Measurements from ENCODE around the gene ST7.
"Not testable (repeated sequence)": the region's sequence is repeated elsewhere in the genome, so short reads cannot be mapped to it uniquely, and the experiment has no call there.

Gene ST7

DNA sequence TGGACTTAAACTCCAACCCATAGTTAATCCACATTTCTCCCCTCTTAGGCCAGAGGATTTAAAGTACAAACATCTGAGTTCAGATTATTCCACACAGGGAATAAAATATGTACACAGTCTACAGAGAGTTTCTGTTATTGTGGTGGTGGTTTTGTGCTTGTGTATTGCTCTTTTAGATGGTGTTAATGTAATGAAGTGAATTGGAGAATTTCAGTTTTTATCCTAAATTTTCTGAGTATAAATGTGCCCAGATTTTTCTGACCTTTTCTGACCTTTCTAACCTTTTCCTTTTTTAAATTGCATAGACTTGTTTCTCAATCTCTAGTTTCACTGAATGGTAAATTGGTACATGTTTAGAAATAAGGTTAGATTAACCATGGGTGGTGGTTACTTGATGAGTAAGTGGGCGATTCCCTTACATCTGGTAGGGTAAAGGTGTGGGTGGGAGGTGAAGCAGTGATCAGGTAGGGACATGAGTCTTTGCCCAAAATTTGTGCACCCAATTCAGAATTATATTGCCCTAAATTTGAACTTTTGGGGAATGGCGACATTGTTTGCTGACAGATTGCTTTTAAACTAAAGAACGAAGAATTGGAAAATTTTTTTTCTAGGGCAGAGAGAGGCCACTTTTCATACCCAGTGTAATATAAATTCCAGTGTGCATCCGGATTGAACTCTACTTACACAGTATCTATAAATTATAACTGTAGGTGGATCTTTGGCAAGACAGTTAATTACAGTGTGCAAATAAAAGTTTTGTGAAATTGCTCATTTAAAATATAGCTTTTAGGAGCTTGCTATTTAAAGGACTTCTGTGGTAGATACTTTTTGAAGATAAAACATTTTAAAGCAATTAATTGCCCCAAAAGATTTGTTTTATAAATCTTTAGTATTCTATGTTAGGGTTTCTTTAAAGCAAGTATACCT lies 62.2 kb downstream of the ST7 start:
- Mint-ChIP-seq H3K4me1 (ENCODE audit: low read depth) (peaks cover 54% of the 10 kb centered on the region), H3K27ac (peak overlapping the region; percentile 31), H3K27me3 (peaks cover 3% of the 10 kb centered on the region), H3K4me3 (no peak overlapping the region), H3K9me3 (no peaks in the 10 kb centered on the region), H3K36me3 (ENCODE audit: low read depth) (no peaks in the 10 kb centered on the region)
- DNase-seq, result no peak

DNA sequence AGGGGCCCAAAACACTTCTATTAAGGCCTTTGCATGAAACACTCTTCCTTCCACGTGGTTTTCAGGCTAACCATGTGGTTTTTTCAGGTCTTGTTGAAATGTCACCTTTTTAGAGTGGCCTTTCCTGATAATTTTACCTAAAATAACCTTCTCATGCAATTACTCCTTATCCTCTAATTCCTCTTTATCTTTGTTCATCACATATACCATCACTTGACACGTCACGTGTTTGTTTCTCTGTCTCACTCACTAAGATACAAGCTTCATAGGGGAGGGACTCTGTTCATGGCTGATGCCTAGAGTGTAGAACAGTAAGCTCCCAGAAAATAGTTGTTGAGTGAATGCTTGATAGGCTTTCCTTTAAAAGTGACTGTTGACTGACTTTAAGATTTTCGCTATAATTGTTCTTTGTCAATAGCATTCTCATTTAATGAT lies 63.7 kb downstream of the ST7 start:
- H3K27me3 Mint-ChIP-seq, result peaks cover 3% of the 10 kb centered on the region
- no peak for DNase-seq
- H3K4me1 Mint-ChIP-seq (ENCODE audit: low read depth), result peaks cover 39% of the 10 kb centered on the region
- no peaks in the 10 kb centered on the region for H3K36me3 Mint-ChIP-seq (ENCODE audit: low read depth)
- no peaks in the 10 kb centered on the region for H3K9me3 Mint-ChIP-seq
- no peak overlapping the region for H3K4me3 Mint-ChIP-seq
- H3K27ac Mint-ChIP-seq, result no peak overlapping the region

DNA sequence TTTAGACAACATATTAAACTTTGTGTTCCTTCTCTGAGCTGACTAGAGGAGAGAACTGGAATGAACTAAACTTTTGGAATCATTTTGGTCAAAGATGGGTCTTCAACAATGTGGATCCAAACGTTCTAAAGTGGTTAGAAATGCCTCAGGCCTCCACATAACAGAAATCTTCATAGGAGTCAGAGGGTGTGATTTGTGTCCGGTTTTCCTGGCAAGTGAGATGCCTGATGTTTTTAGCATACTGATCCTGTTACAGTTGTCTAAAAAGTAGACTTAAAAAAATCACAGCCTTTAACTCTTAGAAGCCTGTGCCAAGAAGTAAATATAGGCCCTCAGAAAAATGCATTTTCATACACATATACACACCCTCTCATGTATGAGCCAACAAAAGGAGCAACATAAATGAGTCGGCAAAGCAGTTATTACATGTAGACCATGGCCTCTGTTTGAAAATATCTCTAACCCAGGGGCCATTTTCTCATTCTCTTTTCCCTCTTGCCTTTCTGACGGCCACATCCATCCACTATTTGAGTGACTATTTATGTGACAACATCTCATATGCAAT lies 64.5 kb downstream of the ST7 start:
- no peak overlapping the region for H3K4me3 Mint-ChIP-seq
- H3K4me1 Mint-ChIP-seq (ENCODE audit: low read depth), result peaks cover 36% of the 10 kb centered on the region
- no peaks in the 10 kb centered on the region for H3K9me3 Mint-ChIP-seq
- H3K27me3 Mint-ChIP-seq, result peaks cover 5% of the 10 kb centered on the region
- no peak for DNase-seq
- H3K27ac Mint-ChIP-seq, result no peak overlapping the region
- H3K36me3 Mint-ChIP-seq (ENCODE audit: low read depth), result no peaks in the 10 kb centered on the region

DNA sequence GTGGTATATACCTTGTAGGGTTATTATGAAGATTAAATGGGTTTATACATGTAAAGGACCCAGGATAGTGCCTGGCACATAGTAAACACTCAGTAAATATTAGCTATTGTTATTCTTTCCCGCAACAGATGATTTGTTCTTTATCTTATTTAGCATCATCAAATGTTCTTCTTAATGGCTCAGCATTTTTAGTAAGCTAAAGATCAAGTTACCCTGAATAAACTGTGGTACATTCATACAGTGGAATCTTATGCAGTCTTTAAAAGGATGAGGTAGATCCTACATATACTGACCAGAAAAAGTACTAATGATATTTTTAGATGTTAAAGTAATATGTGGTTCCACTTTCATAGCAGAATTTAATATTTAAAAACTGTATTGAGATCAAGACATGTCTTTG lies 65.4 kb downstream of the ST7 start:
- Mint-ChIP-seq H3K9me3 (no peaks in the 10 kb centered on the region), H3K36me3 (ENCODE audit: low read depth) (no peaks in the 10 kb centered on the region), H3K4me3 (no peak overlapping the region), H3K27me3 (peaks cover 7% of the 10 kb centered on the region), H3K27ac (no peak overlapping the region), H3K4me1 (ENCODE audit: low read depth) (peaks cover 44% of the 10 kb centered on the region)
- no peak for DNase-seq

DNA sequence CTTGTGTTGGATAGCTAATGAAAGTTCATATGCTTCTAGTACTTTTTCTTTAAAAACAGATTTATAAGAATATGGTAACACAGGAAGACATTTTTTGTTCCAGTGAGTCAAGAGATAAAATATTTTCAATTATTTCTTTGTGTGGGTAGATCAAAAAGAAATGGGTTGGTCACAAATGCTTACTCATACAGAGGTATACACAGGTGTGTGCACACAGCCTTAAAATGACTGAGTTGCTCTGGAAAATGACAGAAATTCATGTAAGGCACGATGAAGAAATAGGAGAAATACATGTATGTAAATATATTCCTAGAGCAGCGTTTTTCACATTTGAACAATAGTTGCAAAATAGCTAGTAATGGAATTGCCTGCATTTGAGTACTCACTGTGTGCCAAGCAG lies 66.0 kb downstream of the ST7 start:
- peaks cover 42% of the 10 kb centered on the region for H3K4me1 Mint-ChIP-seq (ENCODE audit: low read depth)
- H3K9me3 Mint-ChIP-seq, result no peaks in the 10 kb centered on the region
- H3K36me3 Mint-ChIP-seq (ENCODE audit: low read depth), result no peaks in the 10 kb centered on the region
- no peak overlapping the region for H3K4me3 Mint-ChIP-seq
- H3K27me3 Mint-ChIP-seq, result peaks cover 4% of the 10 kb centered on the region
- H3K27ac Mint-ChIP-seq, result no peak overlapping the region
- DNase-seq, result no peak

DNA sequence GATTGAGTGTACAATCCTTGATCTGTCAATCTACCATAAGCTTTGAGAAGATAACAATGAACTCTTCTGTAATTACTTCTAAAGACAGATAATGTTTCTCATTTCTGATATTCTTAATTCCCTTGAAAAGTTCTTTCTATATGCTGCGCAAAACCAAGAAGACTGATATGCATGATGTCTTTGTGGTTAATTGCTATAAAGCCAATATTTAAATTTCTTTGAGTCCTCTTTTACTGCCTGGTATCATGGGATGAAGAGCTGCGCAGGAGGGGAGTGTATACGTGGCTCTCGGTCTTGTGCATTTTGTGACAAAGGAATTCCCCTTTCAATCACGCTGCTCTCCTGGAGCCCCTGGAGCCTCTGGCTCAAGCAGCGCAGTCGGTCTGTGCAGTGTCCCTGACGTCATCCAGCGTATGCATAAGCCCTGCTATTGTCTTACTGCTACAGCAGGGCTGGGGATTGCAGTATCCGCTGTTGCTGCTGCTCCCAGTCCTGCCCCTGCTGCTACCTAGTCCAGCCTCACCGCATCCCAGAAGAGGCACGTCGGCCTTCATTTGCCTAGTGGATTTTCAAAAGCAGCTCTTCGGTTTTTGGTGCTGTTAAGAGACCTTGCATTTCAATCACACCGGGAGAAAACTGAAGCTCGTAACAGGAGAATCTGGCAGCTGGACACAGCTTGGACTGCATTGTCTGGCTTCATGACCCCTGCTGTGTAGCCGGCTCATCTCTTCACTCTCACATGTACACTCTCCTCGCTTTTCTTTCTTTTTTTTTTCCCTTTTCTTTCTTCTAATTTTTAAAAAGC lies 66.7 kb downstream of the ST7 start:
- Mint-ChIP-seq H3K4me3 (no peak overlapping the region), H3K4me1 (ENCODE audit: low read depth) (peaks cover 44% of the 10 kb centered on the region), H3K27ac (no peak overlapping the region), H3K36me3 (ENCODE audit: low read depth) (no peaks in the 10 kb centered on the region), H3K9me3 (no peaks in the 10 kb centered on the region), H3K27me3 (peaks cover 4% of the 10 kb centered on the region)
- DNase-seq, result no peak

DNA sequence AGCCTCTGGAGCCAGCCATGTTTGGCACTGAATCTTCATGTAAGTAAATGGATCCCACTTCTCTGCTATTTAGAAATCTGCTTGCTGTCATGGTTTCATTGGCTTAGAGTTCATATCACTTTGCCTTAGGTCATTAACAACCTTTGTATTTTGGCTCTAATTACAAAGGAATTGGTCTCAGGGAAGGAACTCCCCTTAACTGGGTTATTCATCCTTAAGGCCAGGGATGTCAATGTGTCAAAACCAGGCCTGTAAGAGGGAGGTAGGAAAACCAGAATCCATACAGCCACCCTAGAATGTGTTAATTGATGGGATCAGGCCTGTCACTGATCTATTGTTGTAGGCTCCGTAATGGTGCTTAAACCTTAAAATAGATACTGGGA lies 67.3 kb downstream of the ST7 start:
- Mint-ChIP-seq H3K9me3 (no peaks in the 10 kb centered on the region), H3K36me3 (ENCODE audit: low read depth) (no peaks in the 10 kb centered on the region), H3K27ac (no peak overlapping the region), H3K27me3 (peaks cover 4% of the 10 kb centered on the region), H3K4me3 (no peak overlapping the region), H3K4me1 (ENCODE audit: low read depth) (peaks cover 43% of the 10 kb centered on the region)
- no peak for DNase-seq

DNA sequence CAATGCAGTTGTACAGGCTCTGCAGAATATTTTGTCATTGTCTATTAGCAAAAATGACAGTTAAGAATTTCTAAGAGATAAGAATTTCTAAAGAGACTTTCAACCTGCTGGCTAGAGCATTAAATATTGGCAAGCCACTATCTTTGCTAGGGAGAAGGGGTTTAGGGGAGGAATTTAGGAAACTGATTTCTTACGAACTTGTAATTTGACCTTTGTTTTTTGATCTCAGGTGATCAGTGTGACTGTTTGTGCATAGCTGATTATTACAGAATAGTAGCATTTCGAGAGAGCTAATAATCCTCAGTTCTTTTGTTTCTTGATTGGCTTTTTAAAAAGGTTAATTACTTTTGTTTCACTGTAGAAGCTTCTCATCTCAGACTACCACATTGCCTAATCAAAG lies 68.1 kb downstream of the ST7 start:
- H3K4me3 Mint-ChIP-seq, result no peak overlapping the region
- H3K4me1 Mint-ChIP-seq (ENCODE audit: low read depth), result peaks cover 37% of the 10 kb centered on the region
- H3K9me3 Mint-ChIP-seq, result no peaks in the 10 kb centered on the region
- H3K36me3 Mint-ChIP-seq (ENCODE audit: low read depth), result no peaks in the 10 kb centered on the region
- DNase-seq, result no peak
- H3K27me3 Mint-ChIP-seq, result peaks cover 4% of the 10 kb centered on the region
- H3K27ac Mint-ChIP-seq, result no peak overlapping the region

DNA sequence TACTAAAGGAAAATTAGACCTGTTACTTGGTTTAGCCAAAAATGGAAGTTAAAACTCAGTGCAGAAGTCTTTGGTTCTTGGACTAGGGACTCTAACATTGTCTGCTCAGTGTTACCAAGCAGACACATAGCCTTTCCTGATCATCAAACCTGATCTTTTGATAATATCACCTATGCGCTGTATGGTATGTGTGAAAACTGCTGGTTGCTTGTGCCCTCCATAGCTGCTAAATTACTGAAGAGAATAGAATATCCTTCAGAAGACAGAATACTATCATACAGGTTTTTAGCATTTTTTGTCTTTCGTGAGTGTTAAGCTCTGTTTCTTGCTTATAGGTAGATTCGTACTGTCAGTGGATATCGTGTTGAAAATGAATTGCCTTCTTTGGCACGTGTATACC lies 68.7 kb downstream of the ST7 start:
- no peak for DNase-seq
- no peak overlapping the region for H3K4me3 Mint-ChIP-seq
- H3K4me1 Mint-ChIP-seq (ENCODE audit: low read depth), result peaks cover 35% of the 10 kb centered on the region
- H3K36me3 Mint-ChIP-seq (ENCODE audit: low read depth), result no peaks in the 10 kb centered on the region
- H3K9me3 Mint-ChIP-seq, result no peaks in the 10 kb centered on the region
- peaks cover 4% of the 10 kb centered on the region for H3K27me3 Mint-ChIP-seq
- no peak overlapping the region for H3K27ac Mint-ChIP-seq

DNA sequence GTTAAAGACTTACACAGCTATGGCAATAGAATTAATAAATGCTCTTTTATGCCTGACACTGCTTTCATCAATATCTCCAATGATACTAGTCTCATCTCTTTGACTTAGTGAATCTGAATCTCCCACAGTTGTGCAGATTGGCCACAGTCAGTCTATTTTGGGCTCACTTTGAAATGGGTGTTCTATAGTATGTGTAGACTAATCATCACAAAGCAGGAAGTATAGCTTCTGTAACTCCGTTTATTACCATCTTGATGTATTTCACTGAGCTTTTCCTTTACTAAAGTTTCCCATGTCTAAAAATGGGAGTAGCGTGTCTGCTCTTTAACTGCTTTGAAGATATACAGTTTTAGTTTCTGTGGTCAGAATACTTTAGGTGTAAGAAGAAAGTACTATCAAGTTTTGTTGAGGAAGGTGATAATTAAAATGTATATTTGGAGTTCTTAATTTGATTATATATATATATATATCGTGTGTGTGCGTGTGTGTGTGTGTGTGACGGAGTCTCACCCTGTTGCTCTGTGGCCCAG lies 70.1 kb downstream of the ST7 start:
- DNase-seq, result no peak
- H3K9me3 Mint-ChIP-seq, result no peaks in the 10 kb centered on the region
- H3K27ac Mint-ChIP-seq, result no peak overlapping the region
- peaks cover 4% of the 10 kb centered on the region for H3K27me3 Mint-ChIP-seq
- no peak overlapping the region for H3K4me3 Mint-ChIP-seq
- H3K4me1 Mint-ChIP-seq (ENCODE audit: low read depth), result peaks cover 31% of the 10 kb centered on the region
- no peaks in the 10 kb centered on the region for H3K36me3 Mint-ChIP-seq (ENCODE audit: low read depth)

DNA sequence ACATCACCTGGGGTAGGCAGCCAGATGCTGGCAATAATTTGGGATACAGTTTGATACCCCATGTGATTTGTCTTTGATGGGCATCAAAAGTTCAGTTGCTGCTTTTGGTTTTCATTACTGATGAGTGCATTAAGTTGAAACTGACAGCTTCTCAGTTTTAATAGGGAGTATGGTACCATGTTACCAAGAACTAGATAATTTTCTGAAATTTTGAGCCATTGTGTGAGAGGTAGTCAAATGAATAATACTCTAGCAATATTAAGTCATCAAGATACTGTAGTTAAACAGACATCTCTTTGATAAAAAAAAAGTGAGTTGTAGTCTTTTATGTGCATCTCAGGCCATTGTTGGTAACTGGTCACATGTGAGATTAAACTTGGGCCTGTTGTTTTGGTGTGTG lies 71.5 kb downstream of the ST7 start:
- peaks cover 25% of the 10 kb centered on the region for H3K4me1 Mint-ChIP-seq (ENCODE audit: low read depth)
- H3K9me3 Mint-ChIP-seq, result no peaks in the 10 kb centered on the region
- no peaks in the 10 kb centered on the region for H3K36me3 Mint-ChIP-seq (ENCODE audit: low read depth)
- H3K27me3 Mint-ChIP-seq, result peaks cover 4% of the 10 kb centered on the region
- no peak overlapping the region for H3K4me3 Mint-ChIP-seq
- no peak for DNase-seq
- H3K27ac Mint-ChIP-seq, result no peak overlapping the region

DNA sequence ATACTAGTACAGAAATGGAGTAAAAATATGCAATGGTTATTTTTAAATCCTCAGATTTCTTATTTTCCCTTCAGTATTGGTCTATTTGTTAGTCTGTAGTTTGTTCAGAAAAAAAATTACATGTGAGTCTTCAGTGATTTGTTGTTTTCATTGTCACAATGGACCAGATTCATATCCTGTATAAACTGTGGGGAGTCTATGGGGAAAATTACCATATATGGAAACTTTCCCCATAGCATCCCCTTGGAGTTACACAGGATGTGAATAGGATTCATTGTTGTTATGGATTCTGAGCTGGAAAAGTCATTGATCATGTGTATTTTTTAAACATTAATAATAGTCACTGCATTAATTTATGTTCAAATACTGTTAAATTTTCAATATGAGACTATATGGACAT lies 72.6 kb downstream of the ST7 start:
- Mint-ChIP-seq H3K4me1 (ENCODE audit: low read depth) (peaks cover 25% of the 10 kb centered on the region), H3K36me3 (ENCODE audit: low read depth) (no peaks in the 10 kb centered on the region), H3K27me3 (peaks cover 4% of the 10 kb centered on the region), H3K9me3 (peaks cover 3% of the 10 kb centered on the region), H3K4me3 (no peak overlapping the region), H3K27ac (no peak overlapping the region)
- no peak for DNase-seq

DNA sequence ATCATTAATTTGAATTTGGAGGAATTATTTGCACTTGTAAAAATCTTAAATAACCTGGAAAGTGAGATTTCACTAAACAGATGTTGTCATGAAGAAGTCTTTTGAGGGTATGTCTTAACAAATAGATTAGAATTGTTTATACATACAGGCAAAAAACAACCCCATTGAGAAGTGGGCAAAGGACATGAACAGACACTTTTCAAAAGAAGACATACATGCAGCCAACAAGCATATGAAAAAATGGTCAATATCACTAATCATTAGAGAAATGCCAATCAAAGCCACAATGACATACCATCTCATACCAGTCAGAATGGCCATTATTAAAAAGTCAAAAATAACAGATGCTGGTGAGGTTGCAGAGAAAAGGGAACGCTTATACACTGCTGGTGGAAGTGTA lies 77.0 kb downstream of the ST7 start:
- not testable (repeated sequence) for H3K27ac Mint-ChIP-seq; H3K36me3 Mint-ChIP-seq (ENCODE audit: low read depth); H3K4me3 Mint-ChIP-seq; H3K4me1 Mint-ChIP-seq (ENCODE audit: low read depth); DNase-seq; H3K27me3 Mint-ChIP-seq; H3K9me3 Mint-ChIP-seq

DNA sequence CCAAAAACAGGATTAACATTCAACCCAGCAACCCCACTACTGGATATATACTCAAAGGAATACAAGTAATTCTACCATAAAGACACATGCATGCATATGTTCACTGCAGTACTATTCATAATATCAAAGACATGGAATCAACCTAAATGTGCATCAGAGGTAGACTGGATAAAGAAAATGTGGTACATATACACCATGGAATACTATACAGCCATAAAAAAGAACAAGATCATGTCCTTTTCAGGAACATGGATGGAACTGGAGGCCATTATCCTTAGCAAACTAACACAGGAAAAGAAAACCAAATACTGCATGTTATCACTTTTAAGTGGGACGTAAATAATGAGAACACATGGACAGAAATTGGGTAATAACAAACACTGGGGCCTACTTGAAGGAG lies 77.5 kb downstream of the ST7 start:
- H3K27ac Mint-ChIP-seq; H3K4me3 Mint-ChIP-seq; H3K36me3 Mint-ChIP-seq (ENCODE audit: low read depth); DNase-seq; H3K4me1 Mint-ChIP-seq (ENCODE audit: low read depth); H3K9me3 Mint-ChIP-seq; H3K27me3 Mint-ChIP-seq: not testable (repeated sequence)

DNA sequence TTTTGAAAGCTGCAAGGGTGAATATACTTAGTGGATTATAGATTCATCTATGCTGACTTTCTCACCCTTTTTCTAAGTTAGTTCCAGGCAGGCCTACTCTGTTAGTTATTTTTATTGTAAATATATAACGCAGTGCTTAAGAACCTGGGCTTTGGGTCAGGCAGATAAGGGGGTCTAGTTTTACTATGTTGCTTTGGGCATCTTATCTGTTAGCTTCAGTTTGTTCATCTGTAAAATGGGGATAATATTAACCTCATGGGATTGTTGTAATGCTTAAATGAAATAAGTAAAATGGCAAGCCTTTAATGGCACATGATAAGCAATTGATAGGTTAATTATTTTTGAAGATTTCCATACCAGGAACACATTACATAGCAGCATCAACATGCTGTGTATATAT lies 79.5 kb downstream of the ST7 start:
- H3K36me3 Mint-ChIP-seq (ENCODE audit: low read depth), result no peaks in the 10 kb centered on the region
- no peak overlapping the region for H3K27ac Mint-ChIP-seq
- H3K4me3 Mint-ChIP-seq, result no peak overlapping the region
- H3K27me3 Mint-ChIP-seq, result no peaks in the 10 kb centered on the region
- no peaks in the 10 kb centered on the region for H3K4me1 Mint-ChIP-seq (ENCODE audit: low read depth)
- peaks cover 5% of the 10 kb centered on the region for H3K9me3 Mint-ChIP-seq
- no peak for DNase-seq

All from activated T-cell treated with anti-CD3 and anti-CD28 coated beads, Interleukin-2, amount 50 U/mL, for 24 hours (primary cell).